Neural progenitor cell (in vitro differentiated cells): ENCODE results near the gene INPP5E. TPM values are rescaled to one million over a fixed set of nuclear protein-coding genes. Genes with fewer than 3 reads are reported as not detected.

Experiments
- DNase-seq: peaks from one replicate; pipeline ENCODE4 v3.0.0-alpha.2; 2016; ENCODE audit warnings: low spot score
- H2AFZ ChIP-seq: fragments of 200-600 bp; sonication (generic); replicated peaks from 2 replicates; pipeline ENCODE4 v1.6.1; 2016; ENCODE audit warnings: antibody characterized with exemption
- H3F3A ChIP-seq: fragments of 200-600 bp; sonication (generic); 2 replicates; pipeline ENCODE4 v1.6.1; 2016; ENCODE audit warnings: antibody characterized with exemption, low read depth
- H3K27ac ChIP-seq: fragments of 200-600 bp; sonication (generic); 2 replicates; pipeline ENCODE4 v1.5.1; 2016; ENCODE audit warnings: mild to moderate bottlenecking
- H3K27me3 ChIP-seq: fragments of 200-600 bp; sonication (generic); 2 replicates; pipeline ENCODE4 v1.6.1; 2016; ENCODE audit warnings: mild to moderate bottlenecking, moderate library complexity
- H3K36me3 ChIP-seq: fragments of 200-600 bp; sonication (generic); 2 replicates; pipeline ENCODE4 v1.5.1; 2016
- H3K4me1 ChIP-seq: fragments of 200-600 bp; sonication (generic); 2 replicates; pipeline ENCODE4 v1.6.1; 2016; ENCODE audit warnings: mixed run types
- H3K4me2 ChIP-seq: fragments of 200-600 bp; sonication (generic); 2 replicates; pipeline ENCODE4 v1.6.1; 2016
- H3K4me3 ChIP-seq: fragments of 200-600 bp; sonication (generic); 2 replicates; pipeline ENCODE4 v1.5.1; 2016
- H3K79me2 ChIP-seq: fragments of 200-600 bp; sonication (generic); 2 replicates; pipeline ENCODE4 v1.6.1; 2016; ENCODE audit warnings: low read depth
- H3K9ac ChIP-seq: fragments of 200-600 bp; sonication (generic); 2 replicates; pipeline ENCODE4 v1.6.1; 2016
- H3K9me3 ChIP-seq: fragments of 200-600 bp; sonication (generic); 2 replicates; pipeline ENCODE4 v1.5.1; 2016; ENCODE audit warnings: low read depth
- H4K20me1 ChIP-seq: fragments of 200-600 bp; sonication (generic); 2 replicates; pipeline ENCODE4 v1.6.1; 2016; ENCODE audit warnings: low read depth
- H3K27ac Mint-ChIP-seq: 3 replicates; pipeline ENCODE4 v1.8.0; 2021; ENCODE audit warnings: mixed read lengths
- H3K27me3 Mint-ChIP-seq: 2 replicates; pipeline ENCODE4 v1.8.0; 2022; ENCODE audit warnings: low read depth, mild to moderate bottlenecking, inconsistent platforms, moderate library complexity, mixed read lengths; ENCODE audit not compliant: insufficient read depth
- H3K36me3 Mint-ChIP-seq: 3 replicates; pipeline ENCODE4 v1.8.0; 2021; ENCODE audit warnings: mixed read lengths
- H3K4me1 Mint-ChIP-seq: 3 replicates; pipeline ENCODE4 v1.8.0; 2021; ENCODE audit warnings: mixed read lengths
- H3K4me3 Mint-ChIP-seq: 3 replicates; pipeline ENCODE4 v1.8.0; 2021; ENCODE audit warnings: mild to moderate bottlenecking, moderate library complexity, mixed read lengths
- H3K9me3 Mint-ChIP-seq: 3 replicates; pipeline ENCODE4 v1.8.0; 2020; ENCODE audit warnings: mixed read lengths
- CTCF ChIP-seq: fragments of 200-600 bp; sonication (generic); IDR thresholded peaks from 2 replicates; pipeline ENCODE4 v1.5.1; 2017; ENCODE audit warnings: antibody characterized with exemption, mild to moderate bottlenecking
- EZH2 ChIP-seq: fragments of 200-600 bp; sonication (generic); IDR thresholded peaks from 2 replicates; pipeline ENCODE4 v1.6.1; 2017; ENCODE audit warnings: antibody characterized with exemption, mild to moderate bottlenecking, moderate library complexity
- EZH2phosphoT487 ChIP-seq: fragments of 200-600 bp; sonication (generic); IDR thresholded peaks from 2 replicates; pipeline ENCODE4 v1.6.1; 2017; ENCODE audit warnings: antibody characterized with exemption
- total RNA-seq: library from RNA; depleted of rRNA; stranded (reverse); fragments of >200 nt; gene quantifications from 2 replicates; pipeline ENCODE4 v1.2.3, GENCODE V29; 2015; ENCODE audit warnings: low replicate concordance

Gene INPP5E
- total RNA-seq, 1 donor from 2014 or later, result 8.8 TPM

DNA sequence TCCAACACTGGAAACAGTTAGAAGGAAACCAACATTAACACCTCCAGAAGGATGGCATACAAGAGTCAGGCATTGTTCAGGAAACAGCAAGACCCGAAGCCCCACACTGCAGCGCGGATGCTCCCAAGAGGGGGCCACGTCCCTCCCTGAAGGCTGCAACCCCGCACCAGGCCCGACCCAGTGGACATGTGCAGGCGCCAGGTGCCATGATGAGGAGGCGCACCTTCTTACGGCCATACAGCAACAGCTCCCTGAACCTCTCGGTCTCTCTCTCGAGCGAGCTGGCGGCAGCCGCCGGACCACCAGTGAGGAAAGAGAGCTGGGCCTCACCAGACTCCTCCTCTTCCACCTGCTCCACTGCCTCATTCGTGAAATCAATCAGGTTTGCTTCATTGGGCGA lies 23.0 kb upstream of the INPP5E start:
- no peaks in the 10 kb centered on the region for H3K9me3 Mint-ChIP-seq
- no peak overlapping the region for H3K9ac ChIP-seq
- no peak overlapping the region for H2AFZ ChIP-seq
- no peak overlapping the region for H3K4me3 Mint-ChIP-seq
- H3K27me3 Mint-ChIP-seq, result peaks cover 4% of the 10 kb centered on the region
- H3K27ac ChIP-seq, result no peak overlapping the region
- peaks cover 30% of the 10 kb centered on the region for H3K36me3 Mint-ChIP-seq
- H3K9me3 ChIP-seq, result no peaks in the 10 kb centered on the region
- H3F3A ChIP-seq, result no peaks in the 10 kb centered on the region
- H3K27ac Mint-ChIP-seq, result no peak overlapping the region
- no peak for DNase-seq
- H3K79me2 ChIP-seq, result no peaks in the 10 kb centered on the region
- no peak overlapping the region for H3K4me2 ChIP-seq
- H3K36me3 ChIP-seq, result peaks cover 4% of the 10 kb centered on the region
- no peaks in the 10 kb centered on the region for H3K27me3 ChIP-seq
- no peaks in the 10 kb centered on the region for H3K4me1 ChIP-seq
- H4K20me1 ChIP-seq, result peaks cover 5% of the 10 kb centered on the region
- no peaks in the 10 kb centered on the region for H3K4me1 Mint-ChIP-seq
- H3K4me3 ChIP-seq, result no peak overlapping the region
- TF ChIP-seq EZH2phosphoT487 (no peak), EZH2 (no peak), CTCF (no peak)

DNA sequence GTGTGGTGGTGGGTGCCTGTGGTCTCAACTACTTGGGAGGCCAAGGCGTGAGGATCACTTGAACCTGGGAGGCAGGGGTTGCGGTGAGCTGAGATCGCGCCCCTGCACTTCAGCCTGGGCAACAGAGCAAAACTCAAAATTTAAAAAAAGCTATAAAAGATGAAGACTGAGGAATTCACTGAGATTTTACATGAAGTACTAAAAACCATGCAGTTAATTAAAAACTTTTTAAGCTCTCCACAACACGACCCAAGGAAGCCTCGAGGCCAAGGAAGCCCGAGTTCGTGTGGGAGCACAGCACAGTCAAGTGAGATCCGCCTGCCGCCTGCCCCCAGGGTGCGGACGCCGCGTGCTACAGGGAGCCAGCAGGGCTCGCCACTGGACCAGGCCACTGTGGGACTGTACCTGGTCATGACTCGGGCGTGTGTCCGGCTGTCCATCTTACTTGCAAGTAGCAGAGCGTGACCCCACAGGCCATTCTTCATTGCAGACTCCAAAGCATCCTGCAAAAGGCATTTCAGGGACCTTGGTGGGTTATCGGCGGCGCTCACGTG lies 21.2 kb upstream of the INPP5E start:
- Histone ChIP-seq H4K20me1 (peaks cover 7% of the 10 kb centered on the region), H3F3A (no peaks in the 10 kb centered on the region), H3K36me3 (peaks cover 4% of the 10 kb centered on the region), H3K27me3 (no peaks in the 10 kb centered on the region), H3K9me3 (no peaks in the 10 kb centered on the region), H3K4me2 (no peak overlapping the region), H3K4me3 (no peak overlapping the region), H3K9ac (no peak overlapping the region), H3K79me2 (no peaks in the 10 kb centered on the region), H3K27ac (no peak overlapping the region), H3K4me1 (no peaks in the 10 kb centered on the region), H2AFZ (no peak overlapping the region)
- H3K27me3 Mint-ChIP-seq, result peaks cover 4% of the 10 kb centered on the region
- TF ChIP-seq EZH2 (no peak), EZH2phosphoT487 (no peak), CTCF (no peak)
- no peaks in the 10 kb centered on the region for H3K4me1 Mint-ChIP-seq
- no peak overlapping the region for H3K4me3 Mint-ChIP-seq
- H3K27ac Mint-ChIP-seq, result no peak overlapping the region
- DNase-seq, result no peak
- no peaks in the 10 kb centered on the region for H3K9me3 Mint-ChIP-seq
- H3K36me3 Mint-ChIP-seq, result peaks cover 31% of the 10 kb centered on the region

GRCh38 chr9:136459425-136459824 lies 19.8 kb upstream of the INPP5E start:
- no peak overlapping the region for H2AFZ ChIP-seq
- peaks cover 7% of the 10 kb centered on the region for H4K20me1 ChIP-seq
- H3K9me3 ChIP-seq, result no peaks in the 10 kb centered on the region
- H3K4me3 ChIP-seq, result no peak overlapping the region
- H3K36me3 Mint-ChIP-seq, result peaks cover 32% of the 10 kb centered on the region
- TF ChIP-seq EZH2phosphoT487 (no peak), EZH2 (no peak), CTCF (no peak)
- no peaks in the 10 kb centered on the region for H3K4me1 Mint-ChIP-seq
- H3K27ac ChIP-seq, result no peak overlapping the region
- no peaks in the 10 kb centered on the region for H3K9me3 Mint-ChIP-seq
- no peaks in the 10 kb centered on the region for H3K79me2 ChIP-seq
- H3K9ac ChIP-seq, result no peak overlapping the region
- H3K4me3 Mint-ChIP-seq, result no peak overlapping the region
- H3K4me2 ChIP-seq, result no peak overlapping the region
- DNase-seq, result no peak
- H3K27ac Mint-ChIP-seq, result no peak overlapping the region
- peaks cover 3% of the 10 kb centered on the region for H3K36me3 ChIP-seq
- H3K27me3 Mint-ChIP-seq, result peaks cover 7% of the 10 kb centered on the region
- H3K4me1 ChIP-seq, result no peaks in the 10 kb centered on the region
- H3F3A ChIP-seq, result no peaks in the 10 kb centered on the region
- H3K27me3 ChIP-seq, result no peaks in the 10 kb centered on the region
